Naive thymus-derived CD8-positive, alpha-beta T cell (primary cell): ENCODE measurements around the gene LRFN2. TPM values are rescaled to one million over a fixed set of nuclear protein-coding genes. Genes with fewer than 3 reads are reported as not detected.

ENCODE experiments used
- ATAC-seq, 2 donors: fragments of 150-1000 bp; cut with Tn5 transposase in 1 of 2; sonication (Bioruptor Pico), chemical (Tn5 transposase) in 1 of 2; 1 replicate in 1 of 2; 2 replicates in 1 of 2; pipeline ENCODE4 v1.10.0; 2021; ENCODE audit warnings: mild to moderate bottlenecking in 2 of 2, moderate library complexity in 2 of 2
- POLR2A ChIA-PET: fragments of 350-600 bp; sonication (Branson Sonifier 250); formaldehyde crosslinking; loops from one replicate; lab custom pipeline; 2021; ENCODE audit warnings: antibody characterized with exemption; lab: Charles Lee
- DNase-seq, 10 donors: peaks; one replicate each; pipeline versions ENCODE4 v3.0.0 to v3.0.0-alpha.2; 2020 to 2022
- H3K27ac Mint-ChIP-seq, 10 donors: one replicate each; pipeline ENCODE4 v1.8.0; 2020 to 2022; ENCODE audit warnings: mild to moderate bottlenecking in 10 of 10, mixed read lengths in 10 of 10, moderate library complexity in 4 of 10, inconsistent platforms in 1 of 10
- H3K27me3 Mint-ChIP-seq, 5 donors: one replicate each; pipeline ENCODE4 v1.8.0; 2021 to 2022; ENCODE audit warnings: mixed read lengths in 5 of 5
- H3K36me3 Mint-ChIP-seq, 3 donors: one replicate each; pipeline ENCODE4 v1.8.0; 2020 to 2022; ENCODE audit warnings: mixed read lengths in 3 of 3, mild to moderate bottlenecking in 2 of 3, inconsistent platforms in 1 of 3
- H3K4me1 Mint-ChIP-seq, 4 donors: one replicate each; pipeline ENCODE4 v1.8.0; 2021 to 2022; ENCODE audit warnings: mixed read lengths in 4 of 4
- H3K4me3 Mint-ChIP-seq, 10 donors: one replicate each; pipeline ENCODE4 v1.8.0; 2020 to 2022; ENCODE audit warnings: mild to moderate bottlenecking in 10 of 10, mixed read lengths in 10 of 10, moderate library complexity in 6 of 10, inconsistent platforms in 1 of 10
- H3K9me3 Mint-ChIP-seq, 9 donors: one replicate each; pipeline ENCODE4 v1.8.0; 2020 to 2022; ENCODE audit warnings: mixed read lengths in 9 of 9, mild to moderate bottlenecking in 3 of 9, inconsistent platforms in 1 of 9, moderate library complexity in 1 of 9
- polyA plus RNA-seq, 3 donors: library from polyadenylated mRNA; unstranded; fragments of 300-500 nt; fragmentation: Illumina TruSeq; gene quantifications; one replicate each; pipeline ENCODE4 v1.2.3, GENCODE V29; 2021
- total RNA-seq, 8 experiments: library from RNA in 2 of 8; stranded (reverse) in 2 of 8; gene quantifications; one replicate each; pipeline ENCODE4 v1.2.3 and lab custom pipeline; 2021 to 2026

The LRFN2 gene
- total and polyA plus RNA-seq, 5 experiments from 2014 or later = 0.09 to 0.25 TPM; not detected in 3

- Mint-ChIP-seq H3K4me1 (no peaks in the 10 kb centered on the region), H3K9me3 (no peaks in the 10 kb centered on the region), H3K36me3 (no peaks in the 10 kb centered on the region), H3K27ac (no peak overlapping the region), H3K4me3 (no peak overlapping the region), H3K27me3 (peaks cover 0 to 18% (median 4%) of the 10 kb centered on the region in 5 donors)
- ATAC-seq = no peak
- POLR2A ChIA-PET = no interaction called here
- no peak for DNase-seq
Measured at GRCh38 chr6:40500227-40500626, 86.9 kb downstream of the LRFN2 start.

GRCh38 chr6:40499215-40499614, 87.9 kb downstream of the LRFN2 start:
- Mint-ChIP-seq H3K4me1 (no peaks in the 10 kb centered on the region), H3K27ac (no peak overlapping the region), H3K9me3 (no peaks in the 10 kb centered on the region), H3K4me3 (no peak overlapping the region), H3K27me3 (peaks cover 0 to 18% (median 4%) of the 10 kb centered on the region in 5 donors), H3K36me3 (no peaks in the 10 kb centered on the region)
- ATAC-seq = no peak
- DNase-seq = no peak
- POLR2A ChIA-PET = no interaction called here

- DNase-seq = no peak
- H3K27me3 Mint-ChIP-seq = peaks cover 0 to 16% (median 6%) of the 10 kb centered on the region in 5 donors
- POLR2A ChIA-PET = no interaction called here
- ATAC-seq = no peak
- H3K4me1 Mint-ChIP-seq = no peaks in the 10 kb centered on the region
- H3K4me3 Mint-ChIP-seq = no peak overlapping the region
- H3K36me3 Mint-ChIP-seq = no peaks in the 10 kb centered on the region
- no peaks in the 10 kb centered on the region for H3K9me3 Mint-ChIP-seq
- H3K27ac Mint-ChIP-seq = no peak overlapping the region
Measured at GRCh38 chr6:40498148-40498547, 89.0 kb downstream of the LRFN2 start.

- Mint-ChIP-seq H3K27ac (no peak overlapping the region), H3K36me3 (no peaks in the 10 kb centered on the region), H3K9me3 (no peaks in the 10 kb centered on the region), H3K27me3 (peaks cover 0 to 16% (median 4%) of the 10 kb centered on the region in 5 donors), H3K4me3 (no peak overlapping the region), H3K4me1 (no peaks in the 10 kb centered on the region)
- ATAC-seq (no peak), DNase-seq (no peak)
- POLR2A ChIA-PET = no interaction called here
Measured at GRCh38 chr6:40492187-40492586, 95.0 kb downstream of the LRFN2 start.

GRCh38 chr6:40490508-40490907, 96.7 kb downstream of the LRFN2 start:
- no peak for ATAC-seq
- no peak for DNase-seq
- no peak overlapping the region for H3K27ac Mint-ChIP-seq
- no peaks in the 10 kb centered on the region for H3K9me3 Mint-ChIP-seq
- H3K27me3 Mint-ChIP-seq = peaks cover 0 to 20% (median 7%) of the 10 kb centered on the region in 5 donors
- H3K4me3 Mint-ChIP-seq = no peak overlapping the region
- H3K4me1 Mint-ChIP-seq = no peaks in the 10 kb centered on the region
- H3K36me3 Mint-ChIP-seq = no peaks in the 10 kb centered on the region
- POLR2A ChIA-PET = no interaction called here

- H3K27me3 Mint-ChIP-seq = peaks cover 0 to 20% (median 7%) of the 10 kb centered on the region in 5 donors
- H3K9me3 Mint-ChIP-seq = no peaks in the 10 kb centered on the region
- H3K4me3 Mint-ChIP-seq = no peak overlapping the region
- ATAC-seq (no peak), DNase-seq (no peak)
- POLR2A ChIA-PET = no interaction called here
- no peaks in the 10 kb centered on the region for H3K4me1 Mint-ChIP-seq
- no peaks in the 10 kb centered on the region for H3K36me3 Mint-ChIP-seq
- H3K27ac Mint-ChIP-seq = no peak overlapping the region
Measured at GRCh38 chr6:40489798-40490197, 97.4 kb downstream of the LRFN2 start.

GRCh38 chr6:40486576-40486975, 100.6 kb downstream of the LRFN2 start:
- DNase-seq (no peak), ATAC-seq (no peak)
- Mint-ChIP-seq H3K9me3 (no peaks in the 10 kb centered on the region), H3K4me1 (peaks cover 0 to 7% (median 0%) of the 10 kb centered on the region in 4 donors), H3K36me3 (no peaks in the 10 kb centered on the region), H3K4me3 (no peak overlapping the region), H3K27ac (no peak overlapping the region), H3K27me3 (peaks cover 1 to 16% (median 3%) of the 10 kb centered on the region in 5 donors)
- POLR2A ChIA-PET = no interaction called here

- no peak for ATAC-seq
- Mint-ChIP-seq H3K36me3 (no peaks in the 10 kb centered on the region), H3K27me3 (peaks cover 1 to 16% (median 3%) of the 10 kb centered on the region in 5 donors), H3K27ac (no peak overlapping the region), H3K4me1 (peaks cover 0 to 7% (median 0%) of the 10 kb centered on the region in 4 donors), H3K9me3 (no peaks in the 10 kb centered on the region), H3K4me3 (no peak overlapping the region)
- DNase-seq = no peak
- POLR2A ChIA-PET = no interaction called here
Measured at GRCh38 chr6:40485795-40486194, 101.4 kb downstream of the LRFN2 start.

GRCh38 chr6:40485300-40485699, 101.9 kb downstream of the LRFN2 start:
- Mint-ChIP-seq H3K4me3 (no peak overlapping the region), H3K36me3 (no peaks in the 10 kb centered on the region), H3K27me3 (peaks cover 1 to 16% (median 3%) of the 10 kb centered on the region in 5 donors), H3K27ac (no peak overlapping the region), H3K4me1 (peaks cover 0 to 7% (median 0%) of the 10 kb centered on the region in 4 donors), H3K9me3 (no peaks in the 10 kb centered on the region)
- no peak for ATAC-seq
- no peak for DNase-seq
- POLR2A ChIA-PET = no interaction called here

GRCh38 chr6:40484066-40484465, 103.1 kb downstream of the LRFN2 start:
- H3K36me3 Mint-ChIP-seq = no peaks in the 10 kb centered on the region
- H3K27ac Mint-ChIP-seq = no peak overlapping the region
- H3K9me3 Mint-ChIP-seq = no peaks in the 10 kb centered on the region
- no peak overlapping the region for H3K4me3 Mint-ChIP-seq
- peaks cover 1 to 11% (median 3%) of the 10 kb centered on the region in 5 donors for H3K27me3 Mint-ChIP-seq
- DNase-seq = no peak
- no peak for ATAC-seq
- peaks cover 0 to 7% (median 0%) of the 10 kb centered on the region in 4 donors for H3K4me1 Mint-ChIP-seq
- POLR2A ChIA-PET = no interaction called here

- no peak overlapping the region for H3K27ac Mint-ChIP-seq
Measured at GRCh38 chr6:40482532-40482931, 104.6 kb downstream of the LRFN2 start.

GRCh38 chr6:40480678-40481077, 106.5 kb downstream of the LRFN2 start:
- peaks cover 1 to 16% (median 4%) of the 10 kb centered on the region in 5 donors for H3K27me3 Mint-ChIP-seq

More at GRCh38 chr6:40482532-40482931, 104.6 kb downstream of the LRFN2 start:
- POLR2A ChIA-PET = no interaction called here
- Mint-ChIP-seq H3K36me3 (no peaks in the 10 kb centered on the region), H3K27me3 (peaks cover 1 to 21% (median 7%) of the 10 kb centered on the region in 5 donors), H3K9me3 (no peaks in the 10 kb centered on the region), H3K4me1 (peaks cover 0 to 16% (median 6%) of the 10 kb centered on the region in 4 donors), H3K4me3 (no peak overlapping the region)
- DNase-seq (no peak), ATAC-seq (no peak)

GRCh38 chr6:40479706-40480105, 107.5 kb downstream of the LRFN2 start:
- H3K27me3 Mint-ChIP-seq = peaks cover 1 to 15% (median 4%) of the 10 kb centered on the region in 5 donors
- H3K27ac Mint-ChIP-seq = no peak overlapping the region
- peaks cover 0 to 16% (median 9%) of the 10 kb centered on the region in 4 donors for H3K4me1 Mint-ChIP-seq
- H3K4me3 Mint-ChIP-seq = no peak overlapping the region
- peaks cover 0 to 2% (median 0%) of the 10 kb centered on the region in 9 donors for H3K9me3 Mint-ChIP-seq
- ATAC-seq (no peak), DNase-seq (no peak)
- POLR2A ChIA-PET = no interaction called here
- H3K36me3 Mint-ChIP-seq = no peaks in the 10 kb centered on the region

More at GRCh38 chr6:40480678-40481077, 106.5 kb downstream of the LRFN2 start:
- Mint-ChIP-seq H3K9me3 (peaks cover 0 to 2% (median 0%) of the 10 kb centered on the region in 9 donors), H3K27ac (no peak overlapping the region), H3K4me3 (no peak overlapping the region), H3K36me3 (no peaks in the 10 kb centered on the region), H3K4me1 (peaks cover 0 to 16% (median 9%) of the 10 kb centered on the region in 4 donors)
- ATAC-seq (no peak), DNase-seq (no peak)
- POLR2A ChIA-PET = no interaction called here
